GM12865 (cell line): ENCODE results near the gene DYSF.

Source experiments
- DNase-seq: peaks from one replicate; pipeline ENCODE4 v3.0.0; 2010; ENCODE audit warnings: low read depth
- H3K4me3 ChIP-seq: 2 replicates; pipeline ENCODE4 v1.5.1; 2011; ENCODE audit warnings: mild to moderate bottlenecking, low read depth, low read length, control low read depth
- CTCF ChIP-seq: IDR thresholded peaks from 2 replicates; pipeline ENCODE4 v1.5.1; 2011; ENCODE audit warnings: low read length, control low read depth, low read depth, inconsistent platforms; ENCODE audit not compliant: insufficient read depth; ENCODE audit errors: missing control alignments

The DYSF gene

DNA sequence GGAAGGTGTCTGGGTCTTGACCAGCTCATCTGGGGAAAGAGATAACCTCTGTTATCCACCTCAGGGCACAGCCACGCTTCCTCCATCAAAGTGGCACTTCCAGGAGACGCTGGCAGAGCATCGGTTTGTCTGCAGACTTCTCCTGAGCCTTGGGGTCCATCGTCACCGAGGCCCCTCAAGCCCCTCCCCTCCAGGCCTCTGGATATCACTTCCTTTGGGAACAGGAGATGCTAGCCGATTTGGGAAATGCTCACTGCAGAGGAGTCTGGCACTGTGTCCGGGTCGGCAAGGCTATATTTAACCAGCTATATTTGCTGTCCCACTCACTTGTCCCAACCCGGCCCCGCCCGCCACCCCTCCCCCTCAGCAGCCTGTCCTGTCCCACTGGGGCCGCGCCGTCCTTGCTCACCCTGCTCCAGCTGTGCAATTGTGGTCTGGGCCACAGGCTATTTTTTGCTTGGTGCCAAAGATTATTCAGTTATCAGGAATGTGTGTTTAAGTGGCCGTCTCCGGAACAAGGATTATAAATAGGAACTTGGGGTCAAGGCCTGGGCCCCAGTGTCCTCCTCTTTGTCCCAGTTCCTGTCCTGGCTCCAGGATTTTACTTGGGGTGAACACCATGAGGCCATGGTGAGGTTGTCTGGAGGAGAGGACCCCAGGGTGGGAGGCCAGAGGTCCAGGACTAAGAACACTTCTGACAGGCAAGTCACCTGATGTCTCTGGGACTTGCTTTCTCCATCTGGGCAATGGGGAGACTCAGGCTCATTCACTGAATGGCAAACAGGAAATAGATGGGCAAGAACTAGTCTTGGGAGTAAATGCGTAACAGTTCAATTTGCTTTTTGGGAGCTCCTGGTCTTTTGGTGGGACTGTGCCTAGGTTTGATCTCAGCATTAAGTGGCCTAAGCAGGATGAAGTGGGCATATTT lies 263.6 kb downstream of the DYSF start:
- TF ChIP-seq CTCF = no peak
- H3K4me3 ChIP-seq = no peak overlapping the region
- no peak for DNase-seq

- TF ChIP-seq CTCF = no peak
- H3K4me3 ChIP-seq = no peak overlapping the region
- DNase-seq = no peak
Measured at GRCh38 chr2:71718686-71719085, 265.3 kb downstream of the DYSF start.

DNA sequence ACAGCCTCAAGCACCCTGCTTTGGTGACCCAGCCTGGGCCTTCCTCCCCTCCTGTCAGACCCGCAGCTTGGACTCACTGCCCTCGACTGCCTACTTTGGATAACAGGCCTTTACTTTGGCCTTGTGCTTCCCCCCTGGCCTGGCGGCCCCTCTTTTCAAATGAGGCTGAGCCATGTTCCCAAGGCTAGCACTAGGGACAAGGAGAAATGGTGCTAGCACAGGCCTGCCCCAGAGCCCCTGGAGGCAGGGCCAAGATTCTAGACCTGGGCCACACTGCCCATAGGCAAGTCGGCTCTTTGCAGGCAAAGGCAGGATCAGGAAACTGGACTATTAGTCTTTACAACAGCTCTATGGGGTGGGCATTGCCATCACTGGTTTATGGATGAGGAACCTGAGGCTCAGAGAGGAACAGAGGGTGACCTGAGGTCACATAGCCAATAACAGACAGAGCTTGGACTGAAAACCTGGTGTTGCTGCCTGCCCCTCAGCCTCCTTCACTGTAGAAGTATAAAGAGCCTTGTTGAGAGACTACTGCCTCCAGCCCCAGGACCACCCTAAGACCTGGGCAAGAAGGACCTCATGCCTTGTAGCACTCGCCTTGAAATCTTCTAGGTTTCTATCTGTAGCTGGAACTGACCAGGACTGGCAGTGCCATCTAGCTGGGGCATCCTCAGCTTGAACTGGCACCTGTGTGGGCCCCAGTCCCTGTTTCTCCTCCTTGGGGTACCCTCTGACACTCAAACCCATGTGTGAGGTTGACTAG lies 266.3 kb downstream of the DYSF start:
- no peak for TF ChIP-seq CTCF
- no peak for DNase-seq
- no peak overlapping the region for H3K4me3 ChIP-seq

- TF ChIP-seq CTCF = no peak
- H3K4me3 ChIP-seq = no peak overlapping the region
- no peak for DNase-seq
Measured at GRCh38 chr2:71720283-71720560, 266.9 kb downstream of the DYSF start.

DNA sequence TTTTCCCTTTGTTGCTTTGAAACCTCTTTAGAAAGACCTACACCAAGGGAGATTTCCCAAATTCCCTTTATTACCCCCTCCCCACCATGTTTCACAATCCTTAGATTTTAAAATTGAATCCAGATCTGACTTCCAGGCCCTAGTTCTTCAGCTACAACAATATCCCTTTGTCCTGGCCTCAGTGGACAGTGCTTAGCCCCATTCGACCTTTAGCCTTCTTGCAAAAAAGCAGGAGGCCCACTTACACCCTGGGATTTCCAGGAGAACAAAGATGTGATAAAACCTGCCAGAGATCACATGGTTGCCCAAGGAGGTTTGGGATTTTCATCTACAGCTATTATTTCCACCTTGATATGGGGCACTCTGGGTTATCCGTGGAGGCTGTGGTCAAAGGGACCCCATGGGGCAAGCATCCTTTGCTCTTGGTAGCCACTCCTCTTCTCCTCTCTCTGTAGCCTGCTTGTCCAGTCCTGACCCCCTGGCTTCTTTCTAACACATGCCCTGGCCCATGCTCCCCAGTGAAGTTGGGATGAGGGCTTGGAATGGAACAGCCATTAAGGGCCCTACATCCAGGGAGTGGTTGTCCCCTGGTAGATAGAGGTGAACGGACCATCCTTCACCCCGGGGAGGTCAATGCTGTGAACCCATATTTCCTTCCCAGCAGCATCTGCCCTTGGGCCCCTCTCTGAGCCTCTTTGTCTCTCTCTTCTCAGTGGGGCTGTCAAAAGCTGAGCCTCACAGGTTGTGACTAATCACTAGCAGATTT lies 267.4 kb downstream of the DYSF start:
- TF ChIP-seq CTCF = no peak
- no peak for DNase-seq
- no peak overlapping the region for H3K4me3 ChIP-seq

GRCh38 chr2:71721362-71721665 lies 268.0 kb downstream of the DYSF start:
- DNase-seq = no peak
- no peak overlapping the region for H3K4me3 ChIP-seq
- no peak for TF ChIP-seq CTCF
